Measurements from ENCODE around the gene MRPS35. TPM values are rescaled to one million over a fixed set of nuclear protein-coding genes. Genes with fewer than 3 reads are reported as not detected.

MRPS35 gene
- total and polyA plus RNA-seq, 2 experiments from 2014 or later: 58.1 to 58.7 TPM

DNA sequence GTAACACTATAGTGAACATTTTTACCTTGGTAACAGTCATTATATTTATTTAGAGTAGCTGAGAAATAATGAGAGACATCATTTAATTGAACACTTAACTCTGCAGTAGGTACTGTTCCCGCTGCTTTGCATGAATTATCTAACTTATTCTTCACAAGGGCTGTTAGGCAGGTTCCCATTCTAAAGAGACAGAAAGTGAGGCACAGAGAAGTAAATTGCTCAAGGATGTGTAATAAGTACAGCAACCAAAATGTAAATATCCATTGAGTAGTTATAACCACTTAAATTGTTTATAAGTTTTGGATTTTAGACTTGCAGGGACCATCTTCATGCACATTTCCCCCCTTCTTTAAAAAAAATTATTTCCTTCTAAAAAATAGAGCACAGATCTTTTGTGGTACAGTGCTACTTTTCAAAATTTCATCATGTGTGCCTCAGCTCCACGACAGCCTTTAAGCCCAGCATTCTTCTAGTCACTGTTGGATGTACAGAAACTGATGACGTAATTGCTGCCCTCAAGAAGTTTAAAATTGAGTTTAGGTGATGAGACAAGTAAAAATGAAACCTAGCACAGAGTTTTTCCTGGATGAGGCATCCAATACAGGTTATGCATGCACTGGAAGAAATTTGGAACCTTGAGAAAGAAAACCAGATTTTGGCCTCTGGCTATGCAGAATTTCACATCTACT, 75.4 kb downstream of the MRPS35 start:
- DNase-seq (ENCODE audit: low spot score) (no peak), ATAC-seq (no peak)
- Histone ChIP-seq H3K27ac (ENCODE audit: low read depth) (no peak overlapping the region), H3K4me2 (no peak overlapping the region), H3K4me1 (ENCODE audit: insufficient read depth) (peaks cover 22% of the 10 kb centered on the region), H2AFZ (no peak overlapping the region), H3K79me2 (replicated peaks; ENCODE audit: insufficient read depth) (peaks cover 100% of the 10 kb centered on the region), H3K36me3 (ENCODE audit: insufficient read depth) (no peaks in the 10 kb centered on the region), H3F3A (replicated peaks; ENCODE audit: low read depth) (no peaks in the 10 kb centered on the region), H3K27me3 (ENCODE audit: insufficient read depth) (no peaks in the 10 kb centered on the region), H4K20me1 (replicated peaks; ENCODE audit: insufficient read depth) (0 out of 2 replicates have a peak, but pooled peaks cover 8% of the 10 kb centered on the region), H3K9me2 (ENCODE audit: insufficient read depth) (no peaks in the 10 kb centered on the region), H3K4me3 (no peak overlapping the region)
- Mint-ChIP-seq H3K9me3 (no peaks in the 10 kb centered on the region), H3K4me1 (peaks cover 31% of the 10 kb centered on the region), H3K4me3 (no peak overlapping the region), H3K27me3 (ENCODE audit: insufficient read depth, low read depth, poor library complexity) (peaks cover 2% of the 10 kb centered on the region), H3K27ac (no peak overlapping the region), H3K36me3 (ENCODE audit: low read depth) (peaks cover 32% of the 10 kb centered on the region)
- TF ChIP-seq EZH2 (IDR thresholded peaks at IDR 0.05; ENCODE audit: low read depth, unreplicated experiment) (no peak), STAT1 (IDR thresholded peaks at IDR 0.05; ENCODE audit: unreplicated experiment) (no peak), ZNF331 (CRISPR knock-in tag; IDR thresholded peaks at IDR 0.05; ENCODE audit: low read depth) (no peak), EZH2phosphoT487 (IDR thresholded peaks at IDR 0.05; ENCODE audit: unreplicated experiment) (no peak), ZNF114 (CRISPR knock-in tag; IDR thresholded peaks at IDR 0.05) (no peak), NANOG (IDR thresholded peaks at IDR 0.05; ENCODE audit: borderline replicate concordance) (no peak), JUNB (IDR thresholded peaks at IDR 0.05; ENCODE audit: unreplicated experiment) (no peak), CREB1 (CRISPR knock-in tag; IDR thresholded peaks at IDR 0.05; ENCODE audit: low read depth) (no peak), POLR2AphosphoS5 (IDR thresholded peaks at IDR 0.05; ENCODE audit: low read depth) (no peak)
- TF ChIP-seq, protein P1, sequence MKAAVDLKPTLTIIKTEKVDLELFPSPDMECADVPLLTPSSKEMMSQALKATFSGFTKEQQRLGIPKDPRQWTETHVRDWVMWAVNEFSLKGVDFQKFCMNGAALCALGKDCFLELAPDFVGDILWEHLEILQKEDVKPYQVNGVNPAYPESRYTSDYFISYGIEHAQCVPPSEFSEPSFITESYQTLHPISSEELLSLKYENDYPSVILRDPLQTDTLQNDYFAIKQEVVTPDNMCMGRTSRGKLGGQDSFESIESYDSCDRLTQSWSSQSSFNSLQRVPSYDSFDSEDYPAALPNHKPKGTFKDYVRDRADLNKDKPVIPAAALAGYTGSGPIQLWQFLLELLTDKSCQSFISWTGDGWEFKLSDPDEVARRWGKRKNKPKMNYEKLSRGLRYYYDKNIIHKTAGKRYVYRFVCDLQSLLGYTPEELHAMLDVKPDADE (IDR thresholded peaks at IDR 0.05): no peak
- TF ChIP-seq, protein P2, sequence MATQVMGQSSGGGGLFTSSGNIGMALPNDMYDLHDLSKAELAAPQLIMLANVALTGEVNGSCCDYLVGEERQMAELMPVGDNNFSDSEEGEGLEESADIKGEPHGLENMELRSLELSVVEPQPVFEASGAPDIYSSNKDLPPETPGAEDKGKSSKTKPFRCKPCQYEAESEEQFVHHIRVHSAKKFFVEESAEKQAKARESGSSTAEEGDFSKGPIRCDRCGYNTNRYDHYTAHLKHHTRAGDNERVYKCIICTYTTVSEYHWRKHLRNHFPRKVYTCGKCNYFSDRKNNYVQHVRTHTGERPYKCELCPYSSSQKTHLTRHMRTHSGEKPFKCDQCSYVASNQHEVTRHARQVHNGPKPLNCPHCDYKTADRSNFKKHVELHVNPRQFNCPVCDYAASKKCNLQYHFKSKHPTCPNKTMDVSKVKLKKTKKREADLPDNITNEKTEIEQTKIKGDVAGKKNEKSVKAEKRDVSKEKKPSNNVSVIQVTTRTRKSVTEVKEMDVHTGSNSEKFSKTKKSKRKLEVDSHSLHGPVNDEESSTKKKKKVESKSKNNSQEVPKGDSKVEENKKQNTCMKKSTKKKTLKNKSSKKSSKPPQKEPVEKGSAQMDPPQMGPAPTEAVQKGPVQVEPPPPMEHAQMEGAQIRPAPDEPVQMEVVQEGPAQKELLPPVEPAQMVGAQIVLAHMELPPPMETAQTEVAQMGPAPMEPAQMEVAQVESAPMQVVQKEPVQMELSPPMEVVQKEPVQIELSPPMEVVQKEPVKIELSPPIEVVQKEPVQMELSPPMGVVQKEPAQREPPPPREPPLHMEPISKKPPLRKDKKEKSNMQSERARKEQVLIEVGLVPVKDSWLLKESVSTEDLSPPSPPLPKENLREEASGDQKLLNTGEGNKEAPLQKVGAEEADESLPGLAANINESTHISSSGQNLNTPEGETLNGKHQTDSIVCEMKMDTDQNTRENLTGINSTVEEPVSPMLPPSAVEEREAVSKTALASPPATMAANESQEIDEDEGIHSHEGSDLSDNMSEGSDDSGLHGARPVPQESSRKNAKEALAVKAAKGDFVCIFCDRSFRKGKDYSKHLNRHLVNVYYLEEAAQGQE (IDR thresholded peaks at IDR 0.05; ENCODE audit: unreplicated experiment): no peak
- TF ChIP-seq, protein P3, sequence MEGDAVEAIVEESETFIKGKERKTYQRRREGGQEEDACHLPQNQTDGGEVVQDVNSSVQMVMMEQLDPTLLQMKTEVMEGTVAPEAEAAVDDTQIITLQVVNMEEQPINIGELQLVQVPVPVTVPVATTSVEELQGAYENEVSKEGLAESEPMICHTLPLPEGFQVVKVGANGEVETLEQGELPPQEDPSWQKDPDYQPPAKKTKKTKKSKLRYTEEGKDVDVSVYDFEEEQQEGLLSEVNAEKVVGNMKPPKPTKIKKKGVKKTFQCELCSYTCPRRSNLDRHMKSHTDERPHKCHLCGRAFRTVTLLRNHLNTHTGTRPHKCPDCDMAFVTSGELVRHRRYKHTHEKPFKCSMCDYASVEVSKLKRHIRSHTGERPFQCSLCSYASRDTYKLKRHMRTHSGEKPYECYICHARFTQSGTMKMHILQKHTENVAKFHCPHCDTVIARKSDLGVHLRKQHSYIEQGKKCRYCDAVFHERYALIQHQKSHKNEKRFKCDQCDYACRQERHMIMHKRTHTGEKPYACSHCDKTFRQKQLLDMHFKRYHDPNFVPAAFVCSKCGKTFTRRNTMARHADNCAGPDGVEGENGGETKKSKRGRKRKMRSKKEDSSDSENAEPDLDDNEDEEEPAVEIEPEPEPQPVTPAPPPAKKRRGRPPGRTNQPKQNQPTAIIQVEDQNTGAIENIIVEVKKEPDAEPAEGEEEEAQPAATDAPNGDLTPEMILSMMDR (conservative IDR thresholded peaks at IDR 0.05; ENCODE audit: low read depth in 2 of 2): no peak
- TF ChIP-seq, protein P4, sequence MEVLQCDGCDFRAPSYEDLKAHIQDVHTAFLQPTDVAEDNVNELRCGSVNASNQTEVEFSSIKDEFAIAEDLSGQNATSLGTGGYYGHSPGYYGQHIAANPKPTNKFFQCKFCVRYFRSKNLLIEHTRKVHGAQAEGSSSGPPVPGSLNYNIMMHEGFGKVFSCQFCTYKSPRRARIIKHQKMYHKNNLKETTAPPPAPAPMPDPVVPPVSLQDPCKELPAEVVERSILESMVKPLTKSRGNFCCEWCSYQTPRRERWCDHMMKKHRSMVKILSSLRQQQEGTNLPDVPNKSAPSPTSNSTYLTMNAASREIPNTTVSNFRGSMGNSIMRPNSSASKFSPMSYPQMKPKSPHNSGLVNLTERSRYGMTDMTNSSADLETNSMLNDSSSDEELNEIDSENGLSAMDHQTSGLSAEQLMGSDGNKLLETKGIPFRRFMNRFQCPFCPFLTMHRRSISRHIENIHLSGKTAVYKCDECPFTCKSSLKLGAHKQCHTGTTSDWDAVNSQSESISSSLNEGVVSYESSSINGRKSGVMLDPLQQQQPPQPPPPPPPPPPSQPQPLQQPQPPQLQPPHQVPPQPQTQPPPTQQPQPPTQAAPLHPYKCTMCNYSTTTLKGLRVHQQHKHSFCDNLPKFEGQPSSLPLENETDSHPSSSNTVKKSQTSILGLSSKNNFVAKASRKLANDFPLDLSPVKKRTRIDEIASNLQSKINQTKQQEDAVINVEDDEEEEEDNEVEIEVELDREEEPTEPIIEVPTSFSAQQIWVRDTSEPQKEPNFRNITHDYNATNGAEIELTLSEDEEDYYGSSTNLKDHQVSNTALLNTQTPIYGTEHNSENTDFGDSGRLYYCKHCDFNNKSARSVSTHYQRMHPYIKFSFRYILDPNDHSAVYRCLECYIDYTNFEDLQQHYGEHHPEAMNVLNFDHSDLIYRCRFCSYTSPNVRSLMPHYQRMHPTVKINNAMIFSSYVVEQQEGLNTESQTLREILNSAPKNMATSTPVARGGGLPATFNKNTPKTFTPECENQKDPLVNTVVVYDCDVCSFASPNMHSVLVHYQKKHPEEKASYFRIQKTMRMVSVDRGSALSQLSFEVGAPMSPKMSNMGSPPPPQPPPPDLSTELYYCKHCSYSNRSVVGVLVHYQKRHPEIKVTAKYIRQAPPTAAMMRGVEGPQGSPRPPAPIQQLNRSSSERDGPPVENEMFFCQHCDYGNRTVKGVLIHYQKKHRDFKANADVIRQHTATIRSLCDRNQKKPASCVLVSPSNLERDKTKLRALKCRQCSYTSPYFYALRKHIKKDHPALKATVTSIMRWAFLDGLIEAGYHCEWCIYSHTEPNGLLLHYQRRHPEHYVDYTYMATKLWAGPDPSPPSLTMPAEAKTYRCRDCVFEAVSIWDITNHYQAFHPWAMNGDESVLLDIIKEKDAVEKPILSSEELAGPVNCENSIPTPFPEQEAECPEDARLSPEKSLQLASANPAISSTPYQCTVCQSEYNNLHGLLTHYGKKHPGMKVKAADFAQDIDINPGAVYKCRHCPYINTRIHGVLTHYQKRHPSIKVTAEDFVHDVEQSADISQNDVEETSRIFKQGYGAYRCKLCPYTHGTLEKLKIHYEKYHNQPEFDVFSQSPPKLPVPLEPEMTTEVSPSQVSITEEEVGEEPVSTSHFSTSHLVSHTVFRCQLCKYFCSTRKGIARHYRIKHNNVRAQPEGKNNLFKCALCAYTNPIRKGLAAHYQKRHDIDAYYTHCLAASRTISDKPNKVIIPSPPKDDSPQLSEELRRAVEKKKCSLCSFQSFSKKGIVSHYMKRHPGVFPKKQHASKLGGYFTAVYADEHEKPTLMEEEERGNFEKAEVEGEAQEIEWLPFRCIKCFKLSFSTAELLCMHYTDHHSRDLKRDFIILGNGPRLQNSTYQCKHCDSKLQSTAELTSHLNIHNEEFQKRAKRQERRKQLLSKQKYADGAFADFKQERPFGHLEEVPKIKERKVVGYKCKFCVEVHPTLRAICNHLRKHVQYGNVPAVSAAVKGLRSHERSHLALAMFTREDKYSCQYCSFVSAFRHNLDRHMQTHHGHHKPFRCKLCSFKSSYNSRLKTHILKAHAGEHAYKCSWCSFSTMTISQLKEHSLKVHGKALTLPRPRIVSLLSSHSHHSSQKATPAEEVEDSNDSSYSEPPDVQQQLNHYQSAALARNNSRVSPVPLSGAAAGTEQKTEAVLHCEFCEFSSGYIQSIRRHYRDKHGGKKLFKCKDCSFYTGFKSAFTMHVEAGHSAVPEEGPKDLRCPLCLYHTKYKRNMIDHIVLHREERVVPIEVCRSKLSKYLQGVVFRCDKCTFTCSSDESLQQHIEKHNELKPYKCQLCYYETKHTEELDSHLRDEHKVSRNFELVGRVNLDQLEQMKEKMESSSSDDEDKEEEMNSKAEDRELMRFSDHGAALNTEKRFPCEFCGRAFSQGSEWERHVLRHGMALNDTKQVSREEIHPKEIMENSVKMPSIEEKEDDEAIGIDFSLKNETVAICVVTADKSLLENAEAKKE (CRISPR knock-in tag; IDR thresholded peaks at IDR 0.05): no peak
